HG03432 (cell line): ENCODE data around the gene LGR4.

Experiments
- ATAC-seq: cut with Tn5 transposase; IDR thresholded peaks from one replicate; pipeline ENCODE4 v1.9.1; 2021; ENCODE audit warnings: mild to moderate bottlenecking, moderate library complexity; ENCODE audit not compliant: unreplicated experiment

Gene LGR4

GRCh38 chr11:27404427-27404826 lies 68.2 kb downstream of the LGR4 start:
- no peak for ATAC-seq

DNA sequence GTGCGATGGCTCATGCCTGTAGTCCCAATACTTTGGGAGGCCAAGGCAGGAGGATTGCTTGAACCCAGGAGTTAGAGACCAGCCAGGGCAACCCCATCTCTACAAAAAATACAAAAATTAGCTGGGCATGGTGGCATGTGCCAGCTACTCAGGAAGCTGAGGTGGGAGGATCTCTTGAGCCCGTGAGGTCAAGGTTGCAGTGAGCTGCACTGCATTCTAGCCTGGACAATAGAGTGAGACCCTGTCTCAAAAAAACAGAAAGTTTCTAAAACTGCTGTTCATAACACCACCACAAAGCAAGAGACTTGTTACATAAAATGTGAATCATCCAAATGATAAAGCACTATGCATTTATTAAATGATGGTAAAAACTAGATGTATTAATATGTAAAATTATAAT lies 69.4 kb downstream of the LGR4 start:
- ATAC-seq: no peak

- no peak for ATAC-seq
Measured at GRCh38 chr11:27402450-27402849, 70.1 kb downstream of the LGR4 start.

DNA sequence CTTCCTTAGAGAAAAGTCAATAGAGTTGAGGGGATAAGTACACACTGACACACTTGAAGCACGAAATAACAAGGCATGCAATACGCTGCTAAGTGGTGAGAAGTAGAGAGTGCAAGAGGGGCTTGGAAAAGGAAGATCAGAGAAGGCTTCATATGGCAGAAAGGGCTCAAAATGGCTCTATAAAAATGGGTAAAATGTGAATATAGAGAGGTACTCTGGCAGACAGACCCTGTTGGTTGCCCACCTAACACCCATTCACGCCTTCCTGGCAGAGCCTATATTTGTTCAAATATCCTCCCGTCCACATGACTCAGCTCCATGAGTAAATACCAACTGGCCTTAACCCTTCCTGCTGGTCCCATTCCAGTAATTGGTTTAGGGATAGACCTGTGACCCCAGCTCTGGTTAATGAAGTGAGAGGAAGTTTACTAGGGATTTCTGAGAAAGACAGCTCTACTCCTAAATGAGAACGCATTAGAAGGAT lies 70.7 kb downstream of the LGR4 start:
- no peak for ATAC-seq

DNA sequence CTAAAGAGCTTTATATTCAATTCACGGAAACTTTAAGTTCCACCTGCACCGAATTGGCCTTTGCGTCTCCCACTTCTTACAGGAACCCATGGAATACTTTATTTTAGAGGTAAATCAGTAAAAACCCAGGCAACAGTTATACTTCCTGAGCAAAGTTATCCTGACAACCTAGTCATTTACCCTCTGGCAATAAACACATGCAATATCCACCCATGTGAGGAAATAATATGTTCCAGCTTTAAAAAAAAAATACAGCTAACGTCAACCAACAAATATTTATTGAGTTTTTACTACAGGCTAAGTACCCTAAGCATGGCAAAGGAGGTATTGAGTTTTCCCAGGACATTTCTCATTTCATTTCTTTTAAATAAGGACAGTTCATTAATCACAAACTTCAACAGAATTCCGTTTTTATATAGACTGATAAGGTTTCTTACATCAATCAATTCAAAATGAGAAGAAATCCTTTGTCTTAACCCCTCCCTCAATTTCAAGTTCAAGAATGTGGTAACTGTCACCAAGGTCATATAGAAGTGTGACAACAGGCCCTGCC lies 71.2 kb downstream of the LGR4 start:
- no peak for ATAC-seq

DNA sequence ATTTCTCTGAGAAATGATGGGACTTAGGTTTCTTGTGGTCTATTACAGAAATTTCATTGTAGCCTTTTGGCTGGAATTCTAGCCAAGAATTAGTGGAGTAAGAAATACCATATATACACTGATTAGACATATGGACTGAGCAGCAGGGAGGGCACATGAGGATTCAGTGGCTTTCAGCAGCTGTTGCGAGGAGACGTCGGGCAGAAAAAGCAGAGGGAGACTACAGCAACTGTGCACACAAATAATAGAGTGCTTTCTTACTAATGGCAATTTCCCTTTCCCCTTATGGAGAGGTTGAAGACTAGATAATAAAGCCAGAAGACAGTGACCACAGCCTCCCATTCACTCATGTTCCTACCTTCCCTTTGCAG lies 74.2 kb downstream of the LGR4 start:
- ATAC-seq: no peak

DNA sequence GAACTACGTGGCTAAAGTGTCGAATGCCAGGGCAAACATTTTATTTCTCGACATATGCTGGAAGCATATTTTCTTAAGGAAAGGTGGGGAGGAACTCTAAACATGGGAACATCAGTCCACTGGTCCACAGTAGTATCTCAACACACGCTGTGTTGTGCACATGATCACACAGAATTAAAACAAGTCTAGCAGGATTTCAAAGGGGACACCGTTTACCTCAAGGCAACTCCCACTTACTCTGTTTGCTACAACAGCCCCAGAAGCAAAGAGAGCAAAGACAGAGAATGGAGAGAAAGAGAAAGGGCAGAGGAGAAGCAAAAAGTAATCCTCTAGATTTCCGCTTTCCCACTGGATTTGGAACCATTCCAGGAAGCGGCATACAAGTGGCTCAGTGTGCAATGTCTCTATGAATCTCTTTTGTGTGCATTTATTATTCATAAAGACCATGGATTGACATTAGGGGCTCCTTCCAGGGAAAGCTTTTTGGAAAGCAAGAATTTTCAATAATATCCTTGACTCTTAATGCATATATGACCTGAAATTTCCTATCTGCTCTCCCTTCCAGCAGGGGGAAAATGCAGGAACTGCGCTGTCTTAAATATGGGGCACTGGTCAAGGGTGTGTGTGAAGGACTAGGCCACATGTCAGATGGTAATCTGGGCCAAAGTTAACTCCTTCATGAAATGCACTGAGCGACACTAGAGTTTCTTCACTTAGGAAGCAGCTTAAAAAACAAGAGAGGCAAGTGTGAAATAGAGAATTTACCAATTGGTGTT lies 74.8 kb downstream of the LGR4 start:
- ATAC-seq: no peak

- no peak for ATAC-seq
Measured at GRCh38 chr11:27396259-27396839, 76.2 kb downstream of the LGR4 start.

DNA sequence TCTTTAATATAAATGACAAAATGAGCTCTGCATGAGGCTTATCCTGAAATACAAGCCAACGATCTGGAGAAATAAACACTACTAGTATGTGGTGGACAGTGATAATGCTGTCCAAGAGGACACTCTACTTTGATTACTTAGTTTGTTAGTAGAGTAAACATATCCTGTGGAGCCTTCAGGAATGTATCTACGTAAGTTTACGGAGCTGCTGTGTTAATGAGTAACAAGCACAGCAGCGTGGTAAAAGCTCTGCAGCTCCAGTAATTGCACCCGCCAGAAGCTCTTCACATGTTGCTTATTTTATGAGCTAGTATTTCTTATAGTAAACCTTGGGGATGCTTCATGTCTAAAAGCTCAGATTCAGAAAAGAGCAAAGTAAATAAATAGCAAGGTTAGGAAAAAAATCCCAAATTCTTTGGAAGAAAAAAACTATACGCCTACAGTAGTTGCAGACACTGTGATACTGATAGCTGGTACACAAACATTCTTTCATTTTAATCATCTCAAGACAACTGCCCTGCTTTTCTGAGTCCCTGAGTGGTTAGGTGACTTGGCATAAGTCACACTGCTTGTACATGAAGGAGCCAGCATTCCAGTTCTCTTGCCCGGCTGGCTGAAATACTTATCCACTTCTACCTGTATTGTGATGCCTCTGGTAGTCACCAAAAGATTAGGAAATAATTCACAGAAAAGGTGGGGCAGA lies 76.9 kb downstream of the LGR4 start:
- ATAC-seq: no peak

- ATAC-seq: no peak
Measured at GRCh38 chr11:27394781-27395228, 77.8 kb downstream of the LGR4 start.

GRCh38 chr11:27392278-27393114 lies 80.1 kb downstream of the LGR4 start:
- no peak for ATAC-seq

DNA sequence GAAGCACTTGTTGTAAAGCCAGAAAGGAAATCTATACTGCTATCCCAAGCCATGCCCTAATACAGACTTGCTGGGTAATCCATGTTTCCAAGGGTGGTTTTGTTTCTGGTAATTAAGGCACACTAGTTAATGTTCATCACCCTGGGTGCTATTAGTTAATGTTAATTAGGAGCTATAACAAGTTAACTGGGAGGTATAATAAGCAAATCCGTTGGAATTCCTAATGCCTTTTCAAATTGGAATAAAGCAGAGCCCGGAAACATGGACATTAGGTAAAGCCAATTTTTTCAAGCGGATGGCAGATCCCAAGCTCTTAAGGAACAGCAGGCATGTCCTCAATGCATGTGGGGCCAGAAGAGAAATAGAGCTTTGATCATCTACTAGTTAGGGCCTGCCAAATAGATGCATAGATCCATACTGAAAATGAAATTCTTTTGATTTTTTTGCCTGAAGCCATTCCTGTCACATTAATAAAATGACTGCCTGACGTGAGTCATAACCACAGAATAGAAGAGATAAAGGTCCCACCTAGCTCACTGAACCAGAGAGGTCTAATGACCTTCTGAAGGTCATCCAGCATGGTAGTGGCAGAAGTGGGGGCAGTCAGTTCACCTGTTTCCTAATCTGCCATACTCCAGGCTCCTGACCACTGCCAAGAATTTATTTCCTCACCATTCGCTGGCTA lies 81.1 kb downstream of the LGR4 start:
- ATAC-seq: no peak

DNA sequence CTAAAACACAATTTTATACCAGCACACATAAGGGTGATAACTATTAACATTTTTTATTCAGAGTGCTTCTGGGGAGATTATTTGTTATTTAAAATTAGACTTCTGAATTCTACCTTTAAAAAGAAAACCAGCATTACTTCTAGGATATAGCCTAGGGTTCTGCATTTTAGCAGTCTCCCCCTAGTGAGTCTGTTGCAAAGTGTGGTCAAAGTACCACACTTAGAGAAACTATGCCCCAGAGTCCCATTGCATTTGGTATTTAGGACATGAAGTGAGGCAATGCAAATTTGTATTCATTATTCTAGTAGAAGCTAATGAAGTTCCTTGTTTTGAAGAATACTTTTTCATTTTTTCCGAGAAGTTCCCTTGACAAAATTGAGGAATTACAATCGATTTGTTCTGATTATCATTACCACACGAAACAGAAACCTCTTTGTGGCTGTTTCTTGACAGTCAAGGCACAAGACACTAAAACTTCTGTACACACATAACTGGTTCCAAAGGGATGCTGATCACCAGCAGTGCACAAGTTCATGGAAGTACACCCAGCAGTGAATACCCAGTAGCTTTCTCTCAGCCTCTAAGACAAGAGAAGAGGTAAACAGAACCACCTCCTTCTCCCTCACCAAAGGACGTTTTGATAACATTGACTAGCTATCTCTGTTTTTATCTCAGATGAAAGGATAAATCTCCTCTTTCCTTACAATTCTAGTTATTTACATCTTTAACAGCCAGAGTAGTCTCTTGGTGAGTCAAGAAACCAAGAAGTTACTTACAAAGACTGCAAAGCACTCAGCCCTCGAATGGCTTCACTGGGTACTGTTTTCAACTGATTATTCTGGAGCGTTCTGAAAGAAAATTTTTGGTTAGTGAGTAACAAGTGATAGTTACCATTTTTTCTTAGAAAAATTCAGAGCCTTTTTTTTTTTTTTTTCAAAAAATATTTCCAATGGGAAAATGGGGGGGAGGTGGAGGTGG lies 82.0 kb downstream of the LGR4 start:
- no peak for ATAC-seq

DNA sequence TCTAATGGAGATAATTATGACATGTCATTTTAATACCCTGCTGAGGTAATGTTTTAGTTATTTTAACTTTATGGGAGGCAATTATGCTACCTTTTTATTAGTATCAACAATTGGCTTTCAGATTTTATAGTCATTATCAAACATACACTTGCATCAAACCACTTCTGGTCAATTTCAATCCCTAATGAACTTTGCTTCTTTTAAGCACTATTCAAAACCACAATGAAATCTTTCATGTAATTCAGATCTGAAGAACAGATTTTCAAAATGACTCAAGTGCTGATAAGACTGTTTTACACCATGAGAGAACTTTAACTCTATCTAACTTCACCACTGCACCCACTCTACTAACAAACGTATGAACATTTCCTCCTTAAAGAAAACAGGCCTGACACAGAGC lies 83.7 kb downstream of the LGR4 start:
- no peak for ATAC-seq

DNA sequence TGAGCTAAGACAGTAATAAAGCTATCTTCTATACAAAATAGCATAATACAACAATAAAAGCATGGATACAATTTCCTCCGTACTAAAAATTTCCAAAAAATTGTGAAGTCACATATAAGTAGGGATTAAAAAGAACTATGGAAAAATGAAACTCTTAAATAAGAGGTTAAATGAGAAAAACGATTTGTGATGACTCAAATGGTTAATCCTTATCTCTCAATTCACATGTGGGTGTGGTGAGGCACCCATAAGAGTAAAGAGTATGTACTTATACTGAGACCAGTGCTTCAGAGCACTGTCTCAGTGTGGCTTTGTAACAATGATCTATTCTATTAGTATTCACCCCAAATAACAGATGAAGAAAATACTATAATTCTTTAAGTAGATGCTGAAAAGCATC lies 84.6 kb downstream of the LGR4 start:
- peak; percentile 50 for ATAC-seq

- no peak for ATAC-seq
Measured at GRCh38 chr11:27387362-27387761, 85.2 kb downstream of the LGR4 start.

DNA sequence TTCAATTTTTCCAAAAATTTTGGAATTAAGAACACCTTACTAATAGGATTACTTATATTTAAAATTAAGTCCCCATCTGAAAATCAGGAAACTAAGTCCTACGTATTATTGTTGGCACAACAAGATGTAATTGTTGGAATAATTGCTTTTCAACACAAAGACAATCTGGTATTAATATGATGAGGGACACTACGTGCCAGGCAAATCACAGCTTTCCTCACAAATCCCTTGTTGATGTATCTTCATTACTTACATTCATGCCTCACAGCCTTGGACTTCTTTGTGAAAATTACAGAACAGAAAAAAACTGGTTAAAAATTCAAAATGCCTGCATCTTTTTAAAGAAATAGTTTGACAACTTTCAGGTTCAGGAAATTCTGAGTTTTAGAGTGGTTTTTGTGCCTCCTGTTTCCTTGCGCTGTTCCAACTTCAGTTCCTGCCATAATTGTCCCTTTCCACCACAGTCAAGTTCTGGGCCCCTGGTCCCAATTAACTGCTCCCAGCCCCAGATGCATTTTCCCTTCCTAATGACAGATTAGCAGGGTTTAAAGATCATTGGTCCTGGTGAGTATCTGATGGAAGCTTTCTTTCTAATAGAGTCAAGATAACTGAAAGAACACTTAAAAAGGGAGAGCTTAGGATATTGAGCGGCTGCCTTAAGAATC lies 86.3 kb downstream of the LGR4 start:
- no peak for ATAC-seq

GRCh38 chr11:27385245-27385644 lies 87.3 kb downstream of the LGR4 start:
- no peak for ATAC-seq

DNA sequence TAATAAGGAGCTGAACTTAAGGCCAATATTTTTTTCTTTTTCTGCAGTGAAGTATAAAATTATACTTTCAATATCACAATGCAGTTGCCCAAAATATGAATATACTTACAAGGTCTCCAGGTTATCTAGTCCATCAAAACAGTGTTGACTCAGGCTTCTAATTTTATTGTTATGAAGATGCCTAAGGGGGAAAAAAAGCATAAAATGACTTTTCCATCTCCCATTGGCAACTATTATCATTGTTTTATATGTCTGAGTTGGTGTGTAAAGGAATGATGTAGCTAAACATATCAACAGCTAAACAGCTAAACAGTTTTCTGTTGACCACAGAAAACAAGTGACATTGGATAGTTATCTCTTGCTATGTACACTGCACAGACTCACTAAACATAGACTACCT lies 88.4 kb downstream of the LGR4 start:
- ATAC-seq: no peak
